Fibroblast of villous mesenchyme (primary cell): Measurements from ENCODE around the gene HIBCH. TPM values are rescaled to one million over a fixed set of nuclear protein-coding genes. Genes with fewer than 3 reads are reported as not detected.

ENCODE experiments used
- DNase-seq: peaks from one replicate; pipeline ENCODE4 v3.0.0-alpha.2; 2010; ENCODE audit warnings: low read depth
- H3K4me3 ChIP-seq: 2 replicates; pipeline ENCODE4 v1.5.1; 2011; ENCODE audit warnings: low read depth, mild to moderate bottlenecking, low read length
- CTCF ChIP-seq: IDR thresholded peaks from 2 replicates; pipeline ENCODE4 v1.5.1; 2012; ENCODE audit warnings: low read depth, mild to moderate bottlenecking, low read length; ENCODE audit not compliant: insufficient read depth
- total RNA-seq: library from RNA; depleted of rRNA; stranded (reverse); fragments of >200 nt; gene quantifications from 2 replicates; pipeline ENCODE4 v1.2.3, GENCODE V29; 2012

The HIBCH gene
- total RNA-seq, result 13.5 and 18.6 TPM in 2 replicates

- peak; percentile 98 for DNase-seq
- TF ChIP-seq CTCF, result peak; percentile 77
- H3K4me3 ChIP-seq, result peak within 1 kb of the TSS; percentile 83
These were observed at the start of gene HIBCH for GRCh38 chr2:190319555-190320498. TSS of gene HIBCH (minus strand) at chr2:190319826. CDS start at chr2:190319750, 76 bp downstream.

GRCh38 chr2:190367091-190367490, 47.5 kb upstream of the HIBCH start:
- H3K4me3 ChIP-seq, result no peak overlapping the region
- TF ChIP-seq CTCF, result no peak
- no peak for DNase-seq

DNA sequence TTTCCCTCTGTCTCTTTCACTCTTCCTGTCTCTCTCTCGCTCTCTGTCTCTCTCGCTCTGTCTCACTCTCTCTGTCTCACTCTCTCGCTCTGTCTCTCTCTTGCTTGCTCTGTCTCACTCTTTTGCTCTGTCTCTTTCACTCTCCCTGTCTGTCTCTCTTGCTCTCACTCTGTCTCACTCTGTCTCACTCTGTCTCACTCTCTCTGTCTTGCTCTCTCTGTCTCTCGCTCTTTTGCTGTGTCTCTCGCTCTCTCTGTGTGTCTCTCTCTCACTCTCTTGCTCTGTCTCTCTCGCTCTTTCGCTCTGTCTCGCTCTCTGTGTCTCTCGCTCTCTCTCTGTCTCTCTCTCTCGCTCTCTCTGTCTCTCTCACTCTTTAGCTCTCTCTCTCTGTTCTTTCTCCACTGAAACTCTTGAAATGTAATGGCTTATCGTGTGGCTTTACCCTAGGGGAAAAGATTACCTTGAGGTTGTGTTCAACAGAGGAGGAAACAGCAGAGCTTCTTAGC, 46.7 kb upstream of the HIBCH start:
- no peak for TF ChIP-seq CTCF
- no peak overlapping the region for H3K4me3 ChIP-seq
- no peak for DNase-seq

GRCh38 chr2:190365499-190366204, 46.0 kb upstream of the HIBCH start:
- DNase-seq, result no peak
- H3K4me3 ChIP-seq, result no peak overlapping the region
- no peak for TF ChIP-seq CTCF

DNA sequence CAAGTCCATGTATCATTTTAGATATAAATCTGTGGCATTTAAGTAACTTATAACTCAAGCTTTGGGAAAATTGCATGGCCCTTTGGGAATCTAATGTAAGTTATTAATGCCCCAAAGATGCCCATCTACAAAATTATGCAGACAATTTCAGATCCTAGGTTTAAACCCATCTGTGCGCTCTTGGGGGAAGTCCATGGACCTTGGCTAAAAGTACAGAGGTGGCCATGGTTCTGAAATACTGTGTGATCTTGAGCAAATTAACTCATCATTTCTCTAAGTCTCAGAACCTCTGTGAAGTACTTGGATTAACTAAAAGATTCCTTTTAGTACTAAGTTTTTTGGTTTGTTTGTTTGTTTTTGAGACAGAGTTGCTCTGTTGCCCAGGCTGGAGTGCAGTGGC, 43.3 kb upstream of the HIBCH start:
- TF ChIP-seq CTCF, result no peak
- H3K4me3 ChIP-seq, result no peak overlapping the region
- no peak for DNase-seq

- no peak overlapping the region for H3K4me3 ChIP-seq
- no peak for TF ChIP-seq CTCF
- DNase-seq, result no peak
These were observed 41.9 kb upstream of the HIBCH start for GRCh38 chr2:190361572-190361971.
